ENCODE measurements around the gene DACH1.

The DACH1 gene

DNA sequence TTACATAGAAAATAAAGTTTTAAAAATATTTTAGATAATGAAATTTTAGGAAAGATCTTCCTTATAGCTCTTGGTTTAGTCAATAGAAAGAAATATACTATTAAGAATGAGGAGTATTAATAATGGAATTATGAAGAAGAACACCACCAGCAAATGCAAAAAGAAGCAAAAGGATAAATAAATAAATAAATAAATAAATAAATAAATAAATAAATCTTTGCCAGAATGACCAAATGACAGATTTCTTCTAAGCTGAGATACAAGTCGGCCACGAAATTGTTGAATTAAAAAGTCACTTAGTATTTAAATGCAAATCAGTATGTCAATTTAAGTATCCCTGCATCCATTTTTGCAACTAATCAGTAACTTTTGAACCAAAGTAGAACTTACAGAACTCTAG is 95.9 kb downstream of the DACH1 start:
- DNase-seq, result no peak

DNA sequence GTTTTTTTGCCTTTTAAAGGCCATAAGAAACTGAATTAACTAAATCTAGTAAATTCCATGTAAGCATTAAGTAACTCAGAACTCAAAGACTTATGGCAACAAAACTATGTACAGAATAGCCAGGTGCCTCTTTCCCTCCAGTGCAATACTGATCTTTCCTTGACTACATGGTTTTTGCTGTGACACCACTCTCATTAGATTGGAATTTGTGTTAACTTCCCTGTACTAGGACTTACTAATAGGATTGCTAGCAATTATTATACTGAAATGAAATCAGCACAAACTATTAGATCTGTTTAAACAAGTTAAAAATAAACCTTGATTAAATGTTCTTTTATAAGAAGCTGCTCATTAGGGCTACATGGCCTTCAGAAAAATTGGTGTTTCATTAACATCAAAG is 96.3 kb downstream of the DACH1 start:
- DNase-seq, result no peak

DNA sequence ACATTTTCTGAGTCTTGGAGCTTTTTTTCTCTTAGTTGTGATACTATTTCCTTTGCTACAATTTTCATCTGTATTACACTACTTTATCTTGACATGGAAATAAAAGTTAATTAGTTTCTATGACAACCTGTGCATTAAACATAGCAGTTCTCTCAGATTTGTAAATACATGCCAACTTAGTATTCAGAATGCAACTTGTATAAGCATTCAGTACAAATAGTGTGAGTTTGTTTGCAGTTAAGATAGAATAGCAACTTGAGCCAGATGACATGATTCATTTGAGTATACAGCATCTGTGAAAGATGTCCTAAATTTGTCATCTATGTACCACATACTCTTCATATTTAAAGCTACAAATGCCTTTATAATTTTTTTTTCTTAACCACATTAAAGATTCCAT is 98.1 kb downstream of the DACH1 start:
- no peak for DNase-seq

DNA sequence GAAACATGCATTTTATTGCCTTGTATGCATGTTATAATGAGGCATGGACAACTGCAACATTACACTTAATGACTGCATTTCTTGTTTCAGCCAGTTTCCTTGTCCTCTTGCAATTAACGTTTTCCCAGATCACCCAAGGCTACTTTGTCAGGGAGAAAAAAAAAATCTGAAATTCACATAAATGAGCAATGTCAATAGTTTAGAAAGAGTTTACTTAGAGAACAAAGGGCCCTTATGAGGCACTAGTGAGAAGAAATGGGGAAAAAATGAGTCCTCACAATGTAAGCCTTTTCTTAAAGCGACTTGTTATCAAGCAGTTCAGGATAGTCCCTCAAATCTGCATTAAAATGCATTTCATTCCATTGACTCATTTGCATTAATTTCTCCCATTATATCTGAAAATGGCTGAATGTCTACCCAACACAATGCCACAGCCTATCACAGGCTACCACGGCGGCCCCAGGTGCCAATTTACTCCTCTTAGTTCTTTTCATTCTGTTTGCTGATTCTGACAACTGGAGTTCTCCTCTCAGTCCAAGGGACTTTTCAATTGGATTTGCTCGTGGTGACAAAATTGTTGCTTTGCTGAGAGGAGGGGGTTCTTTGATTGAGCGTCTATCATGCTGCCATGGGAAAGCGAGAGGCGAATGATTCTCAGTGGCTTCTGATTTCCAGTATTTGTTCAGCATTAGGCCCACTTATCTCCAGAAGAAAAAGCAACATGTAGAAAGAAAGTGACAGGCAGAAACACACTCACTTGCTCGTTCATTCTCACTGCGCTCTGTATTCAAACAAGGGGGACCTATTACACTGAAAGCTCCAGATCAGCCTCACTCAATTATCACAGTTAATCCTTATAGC is 107.1 kb downstream of the DACH1 start:
- DNase-seq, result no peak

DNA sequence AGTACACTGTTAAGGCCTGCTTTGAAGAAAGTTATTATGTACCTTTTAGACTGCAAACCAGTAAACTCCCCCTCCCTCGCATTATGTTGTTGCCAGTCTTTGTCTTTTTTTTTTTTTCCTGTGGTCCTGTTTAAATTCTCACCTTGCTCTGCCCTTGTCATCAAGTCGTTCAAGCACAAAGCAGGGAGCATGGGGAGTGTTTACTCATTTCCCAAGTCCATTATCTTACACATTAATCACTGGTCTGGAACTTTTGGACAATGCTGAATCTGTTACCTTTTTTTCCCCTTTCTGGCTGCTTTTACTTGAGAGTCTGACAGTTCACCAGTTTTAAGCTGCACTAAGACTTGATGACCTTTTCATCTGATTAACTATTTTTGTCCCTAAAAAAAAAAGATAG is 108.2 kb downstream of the DACH1 start:
- no peak for DNase-seq

DNA sequence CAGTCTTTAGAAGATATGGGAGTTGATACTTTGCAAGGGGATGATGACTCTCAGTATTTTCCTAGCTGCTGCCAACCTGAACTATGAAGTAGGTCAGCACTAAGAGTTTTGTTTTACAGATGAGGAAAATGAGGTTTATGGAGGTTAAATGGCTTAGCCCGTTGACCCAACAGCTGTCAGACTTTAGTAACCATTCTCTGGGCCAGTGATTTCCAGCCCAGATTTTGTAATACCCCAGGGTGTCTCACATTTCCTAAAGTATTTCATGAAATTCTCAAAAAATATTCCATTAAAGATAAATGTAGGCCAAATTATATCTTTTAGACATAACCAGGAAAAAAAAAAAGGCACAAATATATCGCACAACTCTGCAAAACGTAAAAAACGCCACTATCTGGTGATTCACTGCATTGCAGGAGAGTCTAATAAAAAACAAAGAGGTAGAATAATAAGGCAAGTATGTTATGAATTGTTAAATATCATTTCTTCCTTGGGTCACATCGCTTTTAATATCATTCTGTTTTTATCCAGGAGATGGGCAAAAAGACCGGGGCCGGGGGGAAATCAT is 112.5 kb downstream of the DACH1 start:
- DNase-seq, result no peak

DNA sequence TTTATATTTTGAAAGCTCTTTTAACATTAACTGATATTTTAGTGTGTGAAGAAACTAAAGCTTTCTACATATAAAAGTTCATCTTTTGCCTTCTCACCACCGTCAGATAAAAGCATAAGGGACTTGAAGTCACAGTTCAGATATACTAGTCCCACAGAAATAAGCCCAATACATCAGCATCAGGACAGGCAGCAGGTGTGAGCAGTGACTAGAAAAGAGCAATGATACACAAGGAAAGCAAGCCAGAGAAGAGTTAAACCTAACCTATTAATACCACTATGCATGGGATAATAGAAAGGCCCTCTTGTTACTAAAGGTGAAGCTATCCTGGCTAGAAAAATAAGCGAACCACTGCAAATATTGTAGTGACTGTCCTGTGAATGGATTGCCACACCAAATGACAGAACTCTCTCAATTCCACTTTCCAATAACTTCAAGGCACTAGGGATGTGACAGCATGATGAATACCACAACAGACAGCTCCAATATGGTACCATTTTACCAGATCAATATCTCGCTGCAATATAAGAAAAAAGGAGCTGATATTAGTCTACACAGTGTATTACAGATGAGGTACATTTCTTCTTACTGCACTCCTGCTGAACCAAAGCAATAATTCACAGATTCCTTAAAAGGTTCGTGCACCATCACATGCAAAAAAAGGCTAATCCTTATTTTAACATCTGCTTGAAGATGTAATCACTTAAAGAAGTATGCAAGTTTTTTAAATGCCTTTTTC is 114.1 kb downstream of the DACH1 start:
- no peak for DNase-seq

DNA sequence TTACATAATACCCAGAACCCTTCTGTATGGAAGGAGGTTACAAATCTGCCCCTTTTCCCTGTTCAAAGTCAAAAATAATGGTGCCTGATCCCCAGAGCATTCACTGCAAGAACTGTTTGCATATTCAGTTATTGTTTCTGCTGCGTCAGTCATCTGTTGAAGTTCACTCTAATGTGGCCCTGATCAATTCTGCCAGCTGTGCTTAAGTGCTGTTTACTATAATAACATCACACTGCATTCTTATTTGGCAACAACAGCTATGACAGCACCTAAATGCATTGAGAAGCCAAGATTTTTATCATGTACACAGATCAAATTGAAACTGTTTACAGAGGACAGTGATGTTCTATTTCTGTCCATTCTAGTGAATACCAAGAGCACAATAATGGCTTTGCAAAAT is 115.9 kb downstream of the DACH1 start:
- no peak for DNase-seq

DNA sequence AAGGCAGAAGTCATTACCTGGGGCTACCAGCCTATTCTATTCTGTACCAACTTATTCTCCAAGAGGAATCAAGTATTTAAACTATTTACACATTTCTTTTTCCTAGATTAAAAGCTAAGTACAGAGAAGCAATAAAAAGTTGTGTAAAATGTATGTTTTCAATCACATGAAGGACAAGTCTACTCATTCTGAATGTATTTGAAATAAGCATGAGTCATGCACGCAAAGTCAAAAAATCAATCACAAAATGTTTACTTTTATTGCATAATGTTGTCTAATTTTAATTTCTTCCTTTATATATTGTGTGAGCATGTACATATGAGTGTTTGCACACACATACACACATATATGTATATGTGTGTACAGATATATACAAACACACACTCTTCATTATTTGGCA is 136.7 kb downstream of the DACH1 start:
- no peak for DNase-seq

DNA sequence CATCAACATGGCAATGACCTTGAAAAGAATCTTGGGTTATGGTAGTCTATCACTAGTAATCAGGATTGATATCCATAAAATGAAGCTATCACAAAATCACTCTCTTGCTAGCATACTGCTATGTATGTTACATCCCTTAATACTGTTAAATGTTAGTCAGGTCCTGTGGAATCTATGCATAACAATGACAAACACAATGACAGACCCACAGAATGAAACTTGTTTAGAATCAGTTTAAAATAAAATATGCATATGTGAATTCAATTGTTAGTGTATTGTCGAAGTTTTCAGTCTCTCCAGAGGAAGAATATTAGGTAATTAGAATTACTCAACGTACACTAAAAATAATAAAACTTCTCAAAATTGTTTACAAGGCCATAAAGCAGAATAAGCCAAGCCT is 137.6 kb downstream of the DACH1 start:
- DNase-seq, result no peak

DNA sequence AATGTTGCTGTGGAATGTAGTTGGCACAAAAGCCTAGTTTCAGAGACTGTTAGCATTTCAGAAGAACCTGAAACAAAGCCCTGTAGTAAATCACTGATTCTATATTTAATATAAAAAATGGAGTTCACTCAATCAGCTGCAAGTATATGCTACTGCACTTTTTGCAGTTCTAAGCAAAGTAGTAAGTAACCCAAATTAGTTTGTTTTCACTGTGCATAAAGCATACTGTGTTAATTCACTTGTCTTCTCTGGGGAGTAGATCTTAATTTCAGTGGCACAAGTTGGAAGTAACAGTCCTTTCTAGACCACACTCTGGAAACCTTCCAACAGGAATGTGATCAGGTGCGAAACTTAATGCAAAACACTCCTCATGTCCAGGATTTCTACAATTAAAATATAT is 139.3 kb downstream of the DACH1 start:
- no peak for DNase-seq

DNA sequence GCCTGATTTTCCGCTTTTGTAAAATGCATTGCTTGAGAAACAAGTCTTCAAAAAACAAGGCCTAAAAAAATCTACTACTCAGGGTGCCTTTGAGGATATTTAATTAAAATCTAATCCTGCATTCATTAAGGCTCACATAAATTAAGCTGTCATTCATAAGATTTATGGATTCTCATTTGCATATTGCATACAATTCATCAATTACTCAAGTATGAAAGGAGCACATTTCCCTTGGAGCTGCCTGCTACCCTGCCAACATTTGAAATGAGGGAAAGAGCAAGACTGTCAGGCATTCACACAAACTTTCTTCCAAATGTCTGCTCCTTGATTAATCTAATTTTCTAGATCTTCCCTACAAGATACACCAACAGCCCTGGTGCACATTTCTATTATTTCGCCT is 140.0 kb downstream of the DACH1 start:
- DNase-seq, result no peak

DNA sequence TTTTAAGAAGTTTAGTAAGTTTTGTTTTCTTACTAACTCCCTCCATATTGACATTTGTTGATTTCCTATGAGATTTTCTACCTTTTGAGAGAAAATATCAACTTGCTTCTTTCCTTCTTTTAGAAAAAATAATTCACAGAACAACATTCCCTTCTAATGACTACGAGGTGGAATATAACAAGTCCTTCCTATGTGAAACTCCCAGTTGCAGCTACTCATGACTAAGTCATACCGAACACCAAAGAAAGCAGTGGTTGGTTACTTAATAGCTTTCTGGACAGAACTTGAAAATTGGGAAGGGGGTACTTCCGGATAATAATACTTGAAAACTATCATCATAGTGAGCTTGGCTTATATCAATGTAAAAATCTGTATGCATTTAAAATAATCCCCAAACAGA is 144.8 kb downstream of the DACH1 start:
- DNase-seq, result no peak

DNA sequence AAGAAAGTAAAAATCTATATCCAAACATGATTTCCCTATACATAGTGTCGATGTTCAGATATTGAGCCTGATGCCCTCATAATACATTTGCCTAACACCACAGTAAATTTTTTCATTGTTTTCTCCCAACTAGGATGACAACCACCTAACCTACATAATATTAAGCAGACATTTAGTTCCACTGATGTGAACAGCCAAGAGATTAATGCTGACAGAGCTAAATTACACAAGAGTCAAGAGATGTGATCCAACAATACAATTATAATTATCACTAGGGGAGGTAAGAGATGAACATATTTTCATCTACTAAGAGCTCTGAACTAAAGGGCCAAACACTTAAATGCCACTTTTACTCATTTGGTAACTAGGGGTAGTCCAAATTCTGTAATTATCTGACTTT is 145.9 kb downstream of the DACH1 start:
- DNase-seq, result no peak

DNA sequence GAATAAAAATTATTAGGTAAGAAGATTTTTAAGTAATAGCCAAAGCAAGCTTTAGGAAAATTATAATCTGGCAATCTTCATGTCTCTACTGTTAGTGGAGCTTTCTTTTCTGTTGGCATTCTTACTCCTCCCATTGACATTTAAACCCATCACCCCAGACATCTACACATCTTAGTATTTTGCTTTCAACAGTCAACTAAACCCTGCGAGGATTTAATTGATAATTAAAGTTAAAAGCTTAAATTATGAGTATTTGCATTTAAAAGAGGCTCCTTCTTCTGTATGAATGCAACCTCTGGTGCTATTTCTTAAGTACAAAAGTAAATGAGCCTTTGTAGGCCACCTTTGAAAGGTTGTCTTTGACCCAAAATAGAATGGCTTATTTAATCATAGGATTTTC is 148.1 kb downstream of the DACH1 start:
- DNase-seq, result no peak

DNA sequence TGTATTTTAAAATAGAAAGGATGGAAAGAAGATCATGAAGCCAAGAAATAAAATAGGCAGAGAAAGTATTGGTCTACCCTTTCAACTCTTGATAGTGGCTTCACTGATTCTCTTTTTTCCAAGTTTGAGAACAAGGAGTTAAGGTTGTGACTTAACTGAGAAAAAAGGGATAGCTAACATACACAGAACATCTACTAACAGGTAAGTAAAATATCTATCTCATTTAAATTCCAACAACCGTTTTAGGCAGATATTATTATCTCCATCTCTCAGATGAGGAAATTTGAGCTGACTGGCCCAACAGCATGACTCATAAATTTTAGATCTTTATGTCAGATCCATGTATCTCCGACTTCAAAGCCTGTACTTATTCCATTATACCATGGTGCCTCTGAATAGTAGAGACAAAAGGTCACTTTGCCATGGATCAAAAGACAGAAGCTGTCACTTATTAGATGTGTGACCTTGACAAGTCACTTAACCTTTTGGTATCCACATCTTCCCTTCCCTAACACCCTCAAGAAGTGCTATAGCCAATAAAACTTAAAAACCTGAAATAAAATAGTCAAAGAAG is 152.1 kb downstream of the DACH1 start:
- DNase-seq, result no peak

DNA sequence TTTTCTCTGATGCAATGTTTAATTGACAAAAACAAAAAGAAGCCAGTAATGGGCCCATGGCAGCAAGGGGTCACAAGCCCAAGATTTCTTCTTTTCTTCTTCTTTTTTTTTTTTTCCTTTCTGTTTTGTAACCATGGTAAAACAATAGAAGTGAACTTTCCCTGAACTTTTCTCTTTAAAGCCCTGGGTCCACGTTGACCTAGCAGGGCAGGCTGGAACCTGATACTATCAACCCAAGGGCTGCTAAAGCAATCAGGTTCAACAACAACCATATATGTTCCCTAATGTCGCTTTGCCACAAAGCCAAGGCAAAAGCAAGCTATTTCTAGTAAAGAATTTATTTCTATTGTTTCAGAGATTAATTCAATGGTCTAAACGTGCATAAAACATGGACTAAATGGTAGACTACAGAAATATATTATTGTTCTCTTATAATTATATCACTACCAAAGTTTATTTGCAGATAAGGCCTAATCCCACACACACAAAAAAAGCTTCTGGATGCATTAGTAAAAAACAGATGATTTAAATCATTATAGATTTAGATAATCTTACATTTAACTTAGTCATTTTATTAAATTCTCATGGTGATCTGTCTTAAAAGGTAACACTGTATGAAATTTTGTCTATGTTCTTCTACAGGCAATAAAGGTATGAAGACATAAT is 153.9 kb downstream of the DACH1 start:
- no peak for DNase-seq

DNA sequence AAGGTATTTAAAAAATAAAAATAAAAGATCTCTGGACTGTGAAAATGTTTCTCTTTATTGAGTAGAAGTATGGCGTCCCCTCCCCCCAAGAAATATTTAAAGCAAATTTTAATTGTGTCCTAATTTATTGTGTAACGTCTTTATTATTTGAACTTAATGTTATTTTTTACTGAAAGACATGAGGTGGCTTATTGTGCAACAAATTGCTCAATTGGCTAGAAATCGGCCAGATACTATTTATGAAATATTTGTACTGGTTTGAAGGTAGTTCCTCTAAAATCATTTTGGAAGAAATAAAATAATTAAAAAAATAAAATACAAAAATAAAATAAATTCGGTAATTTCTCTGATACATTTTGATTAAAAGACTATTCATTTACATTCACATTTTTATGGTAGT is 162.3 kb downstream of the DACH1 start:
- no peak for DNase-seq

DNA sequence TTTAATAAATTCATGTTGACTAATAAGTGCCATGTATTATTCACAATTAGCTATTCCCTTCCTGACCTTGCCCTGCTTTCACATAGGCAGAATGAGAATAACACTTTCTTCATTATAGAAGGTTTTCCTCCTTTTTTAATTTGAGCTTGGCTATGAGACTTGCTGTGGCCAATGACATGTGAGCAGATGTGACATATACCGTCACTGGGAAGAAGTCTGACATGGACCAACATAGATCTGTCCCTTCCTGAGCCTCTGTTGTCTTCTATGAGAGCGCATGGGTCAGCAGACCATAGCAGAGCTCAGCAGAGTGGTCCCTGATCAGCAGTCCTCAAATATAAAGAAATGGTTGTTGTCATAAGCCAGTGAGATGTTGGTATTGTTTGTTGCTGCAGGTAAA is 163.9 kb downstream of the DACH1 start:
- no peak for DNase-seq

DNA sequence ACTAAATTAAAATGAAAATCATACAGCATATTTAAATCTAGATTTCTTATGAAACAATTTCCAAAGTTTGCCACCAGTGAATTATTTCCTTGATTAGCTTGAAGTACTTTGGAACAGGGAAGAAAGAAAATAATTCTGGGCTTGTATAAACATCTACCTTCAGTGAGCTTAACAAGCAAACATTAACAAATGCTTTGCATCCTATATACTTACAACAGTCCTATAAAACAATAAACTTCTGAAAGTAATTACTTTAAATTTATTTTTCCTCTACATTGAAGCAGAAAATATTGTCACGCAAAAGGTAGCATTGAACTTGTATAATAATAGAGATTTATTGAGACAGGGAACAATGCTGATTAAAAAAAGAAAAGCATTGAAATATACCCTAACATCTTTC is 164.8 kb downstream of the DACH1 start:
- DNase-seq, result no peak

DNA sequence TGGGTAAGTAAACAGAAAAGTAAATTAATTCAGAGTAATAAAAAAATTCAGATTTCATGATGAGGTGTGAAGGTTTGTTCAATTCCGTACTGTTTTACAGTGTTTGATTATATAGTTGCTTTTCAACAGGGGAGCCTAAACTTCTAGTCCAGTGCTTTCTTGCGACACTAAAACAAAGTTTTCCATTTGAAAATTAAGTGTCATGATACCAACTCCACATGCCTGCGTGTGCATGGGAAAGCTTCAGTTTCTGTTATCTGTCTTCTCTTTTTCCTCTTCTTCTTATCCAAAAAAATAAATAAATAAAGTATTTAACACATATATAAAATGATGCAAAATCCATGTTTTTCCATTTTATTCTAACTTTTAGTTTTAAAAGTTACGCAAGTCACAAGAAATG is 165.3 kb downstream of the DACH1 start:
- no peak for DNase-seq

DNA sequence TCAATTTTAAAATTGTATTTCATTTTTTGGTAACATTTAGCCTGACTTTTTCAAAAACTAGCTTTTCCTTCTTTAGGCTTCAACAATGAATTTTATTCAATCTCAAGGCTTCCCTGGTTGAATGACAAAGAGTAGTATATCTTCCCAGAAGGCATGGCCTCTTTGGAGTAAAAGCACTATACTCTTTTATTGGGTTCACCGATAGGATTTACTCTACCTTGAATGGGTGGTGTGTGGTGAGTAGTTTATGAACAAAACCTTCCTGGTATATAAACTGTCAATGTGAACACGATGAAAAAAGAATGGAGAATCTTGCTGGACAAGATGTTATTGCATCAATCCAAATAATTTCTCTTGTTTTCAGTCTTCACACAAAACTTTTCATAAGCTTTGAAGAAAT is 167.7 kb downstream of the DACH1 start:
- no peak for DNase-seq

DNA sequence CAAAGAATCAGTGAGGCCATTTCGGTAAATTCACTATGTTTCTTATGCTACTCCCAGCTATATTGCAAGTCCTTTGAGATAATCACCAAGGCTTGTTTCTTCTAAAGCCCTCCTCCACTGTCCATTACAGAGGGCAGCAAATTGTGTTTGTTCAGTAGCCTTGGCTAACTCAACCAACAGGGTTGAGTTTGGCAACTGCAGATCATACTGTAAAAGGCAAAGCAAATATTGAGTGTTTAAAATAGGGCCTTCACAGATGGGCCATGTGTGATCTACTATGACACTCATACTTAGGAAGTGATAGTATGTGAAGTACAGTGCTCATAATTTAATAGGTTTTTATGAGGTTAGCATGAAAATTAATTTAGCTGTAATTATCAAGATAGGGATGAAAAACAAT is 171.3 kb downstream of the DACH1 start:
- no peak for DNase-seq

All from GOT3 (cell line).